Measurements from ENCODE around the gene MYL7. TPM values are rescaled to one million over a fixed set of nuclear protein-coding genes. Genes with fewer than 3 reads are reported as not detected.

Gene MYL7
- polyA plus RNA-seq, 2 of the 4 experiments (the other 2 are of a cell fraction) = not detected

DNA sequence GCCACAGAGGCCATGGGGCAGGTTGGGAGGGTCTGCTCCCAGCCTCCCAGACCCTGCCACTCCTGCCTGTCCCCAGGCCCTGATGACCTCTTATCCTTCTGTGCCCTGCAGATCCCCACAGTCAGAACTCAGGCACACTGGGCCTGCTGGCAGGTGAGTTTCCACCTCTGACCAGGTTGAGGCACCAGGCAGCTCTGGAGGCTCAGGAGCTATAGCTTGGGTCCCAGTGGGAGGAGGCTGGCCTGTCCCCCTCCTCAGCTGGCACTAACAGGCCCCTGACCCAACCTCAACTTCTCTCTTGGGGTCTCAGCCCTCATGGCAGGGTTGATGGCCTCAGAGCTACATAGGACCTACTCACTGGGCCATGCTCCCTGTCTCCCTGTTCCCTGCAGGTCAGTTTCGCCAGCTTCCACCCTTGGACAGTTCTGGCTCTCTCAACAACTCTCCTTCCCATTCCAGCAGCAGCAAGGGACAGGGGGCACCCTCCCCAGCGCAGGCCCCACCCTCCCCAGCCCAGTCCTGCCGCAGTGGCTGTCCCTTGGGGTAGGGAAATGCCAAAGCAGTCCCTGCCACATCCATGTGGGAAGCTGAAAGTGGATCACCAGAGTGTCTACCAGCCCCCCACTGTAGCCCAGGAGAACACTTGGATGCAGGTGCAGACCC is 39.7 kb downstream of the MYL7 start:
- DNase-seq (ENCODE audit: low read depth in 1 of 2, low spot score in 1 of 2) (no peak), FAIRE-seq (no peak), ATAC-seq (peak in 1 of 2 experiments; percentile 20; a peak in 1 of 6 replicates)
- Histone ChIP-seq H3K27ac (no peak overlapping the region), H3K4me1 (peaks cover 12% of the 10 kb centered on the region; the same call in 1 of the 3 replicates), H3K4me2 (no peak overlapping the region), H3K9me3 (no peaks in the 10 kb centered on the region), H3K4me3 (no peak overlapping the region)
- WGBS (ENCODE audit: missing lambda C conversion rate) = 44% methylated on average over 2 of the region's 3 CpGs
- no peak for TF ChIP-seq KDM1A (IDR thresholded peaks at IDR 0.05; ENCODE audit: low read depth)
- TF ChIP-seq, protein P1, sequence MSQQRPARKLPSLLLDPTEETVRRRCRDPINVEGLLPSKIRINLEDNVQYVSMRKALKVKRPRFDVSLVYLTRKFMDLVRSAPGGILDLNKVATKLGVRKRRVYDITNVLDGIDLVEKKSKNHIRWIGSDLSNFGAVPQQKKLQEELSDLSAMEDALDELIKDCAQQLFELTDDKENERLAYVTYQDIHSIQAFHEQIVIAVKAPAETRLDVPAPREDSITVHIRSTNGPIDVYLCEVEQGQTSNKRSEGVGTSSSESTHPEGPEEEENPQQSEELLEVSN (IDR thresholded peaks at IDR 0.05; ENCODE audit: borderline replicate concordance, low read depth) = no peak
- no peak for TF ChIP-seq KDM5A (IDR thresholded peaks at IDR 0.05)
- no peak for TF ChIP-seq ZFP36 (IDR thresholded peaks at IDR 0.05; ENCODE audit: borderline replicate concordance, partially characterized antibody)
- no peak for TF ChIP-seq HOXB5 (CRISPR knock-in tag; IDR thresholded peaks at IDR 0.05)
- TF ChIP-seq TFCP2L1 (CRISPR knock-in tag; IDR thresholded peaks at IDR 0.05) = no peak
- TF ChIP-seq SMC3 (IDR thresholded peaks at IDR 0.05) = no peak
- TF ChIP-seq CHD4 (IDR thresholded peaks at IDR 0.05; ENCODE audit: borderline replicate concordance) = no peak
- no peak for TF ChIP-seq SREBF2 (IDR thresholded peaks at IDR 0.05)
- no peak for TF ChIP-seq RFX5 (IDR thresholded peaks at IDR 0.05)
- TF ChIP-seq, protein P2, sequence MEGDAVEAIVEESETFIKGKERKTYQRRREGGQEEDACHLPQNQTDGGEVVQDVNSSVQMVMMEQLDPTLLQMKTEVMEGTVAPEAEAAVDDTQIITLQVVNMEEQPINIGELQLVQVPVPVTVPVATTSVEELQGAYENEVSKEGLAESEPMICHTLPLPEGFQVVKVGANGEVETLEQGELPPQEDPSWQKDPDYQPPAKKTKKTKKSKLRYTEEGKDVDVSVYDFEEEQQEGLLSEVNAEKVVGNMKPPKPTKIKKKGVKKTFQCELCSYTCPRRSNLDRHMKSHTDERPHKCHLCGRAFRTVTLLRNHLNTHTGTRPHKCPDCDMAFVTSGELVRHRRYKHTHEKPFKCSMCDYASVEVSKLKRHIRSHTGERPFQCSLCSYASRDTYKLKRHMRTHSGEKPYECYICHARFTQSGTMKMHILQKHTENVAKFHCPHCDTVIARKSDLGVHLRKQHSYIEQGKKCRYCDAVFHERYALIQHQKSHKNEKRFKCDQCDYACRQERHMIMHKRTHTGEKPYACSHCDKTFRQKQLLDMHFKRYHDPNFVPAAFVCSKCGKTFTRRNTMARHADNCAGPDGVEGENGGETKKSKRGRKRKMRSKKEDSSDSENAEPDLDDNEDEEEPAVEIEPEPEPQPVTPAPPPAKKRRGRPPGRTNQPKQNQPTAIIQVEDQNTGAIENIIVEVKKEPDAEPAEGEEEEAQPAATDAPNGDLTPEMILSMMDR (IDR thresholded peaks at IDR 0.05) = no peak
- no peak for TF ChIP-seq NR3C1 (IDR thresholded peaks at IDR 0.05)
- TF ChIP-seq, protein P3, sequence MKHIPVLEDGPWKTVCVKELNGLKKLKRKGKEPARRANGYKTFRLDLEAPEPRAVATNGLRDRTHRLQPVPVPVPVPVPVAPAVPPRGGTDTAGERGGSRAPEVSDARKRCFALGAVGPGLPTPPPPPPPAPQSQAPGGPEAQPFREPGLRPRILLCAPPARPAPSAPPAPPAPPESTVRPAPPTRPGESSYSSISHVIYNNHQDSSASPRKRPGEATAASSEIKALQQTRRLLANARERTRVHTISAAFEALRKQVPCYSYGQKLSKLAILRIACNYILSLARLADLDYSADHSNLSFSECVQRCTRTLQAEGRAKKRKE (CRISPR knock-in tag; IDR thresholded peaks at IDR 0.05; ENCODE audit: low read depth) = no peak
- CTCF ChIA-PET = interaction anchor here (1.3 to 2.2 kb wide), 3 partner anchors 16 to 95 kb away, joined by 3 to 5 read pairs (median 3); no protein-coding TSS in a partner anchor
- POLR2A ChIA-PET = interaction anchor here (0.6 kb wide), 1 partner anchor 9 kb away, joined by 3 read pairs; no protein-coding TSS in a partner anchor

DNA sequence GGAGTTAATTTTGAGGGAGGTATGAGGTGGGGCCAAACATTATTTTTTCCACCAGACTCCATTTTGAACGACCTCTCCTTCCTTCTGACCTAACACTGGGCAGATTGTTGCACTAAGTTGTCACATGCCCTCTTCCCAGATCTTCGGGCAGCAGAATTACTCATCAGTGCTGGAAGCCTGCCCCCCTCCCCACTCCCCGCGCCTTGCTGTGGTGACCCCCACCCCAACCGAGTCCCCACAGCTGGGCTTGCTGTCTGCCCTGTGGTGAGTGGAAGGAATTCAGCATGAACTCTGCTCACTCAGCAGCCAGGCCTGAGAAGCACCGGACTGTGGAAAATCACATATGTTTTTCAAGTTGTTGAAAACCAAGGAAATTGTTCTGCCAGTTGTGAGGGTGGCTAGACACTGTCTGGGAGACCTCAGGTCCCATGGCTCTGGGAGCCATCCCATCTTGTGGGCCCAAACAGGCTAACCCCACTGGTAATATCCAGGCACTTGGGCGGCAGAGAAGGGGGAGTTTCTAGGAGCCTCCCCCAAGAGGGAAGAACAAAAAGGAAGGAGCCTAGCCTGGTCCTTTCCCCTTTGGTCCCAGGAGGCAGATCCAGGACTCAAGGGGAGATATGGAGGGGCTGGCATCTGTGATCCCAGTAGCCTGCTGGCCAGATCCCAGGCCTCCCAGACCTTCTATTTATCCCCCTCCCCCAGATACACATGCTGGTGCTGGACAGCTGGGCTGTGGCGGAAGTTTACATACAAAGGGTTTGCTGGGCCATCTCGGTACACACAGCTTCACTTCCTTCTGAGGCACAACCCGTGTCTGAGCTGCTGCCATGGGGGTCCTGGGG is 40.5 kb downstream of the MYL7 start:
- DNase-seq (ENCODE audit: low read depth in 1 of 2, low spot score in 1 of 2) = no peak
- ChIA-PET POLR2A (no interaction called here), CTCF (interaction anchor here (1.3 to 2.2 kb wide), 2 partner anchors 15 to 31 kb away, joined by 3 to 5 read pairs; no protein-coding TSS in a partner anchor)
- no peak for FAIRE-seq
- Histone ChIP-seq H3K4me3 (no peak overlapping the region), H3K4me1 (peaks cover 12% of the 10 kb centered on the region; the same call in 1 of the 3 replicates), H3K4me2 (0 out of 3 replicates have a peak overlapping the region, but pooled peaks have one; percentile 3), H3K27ac (0 out of 6 replicates have a peak overlapping the region, but pooled peaks of 1 of the 2 experiments have one; percentile 37), H3K9me3 (no peaks in the 10 kb centered on the region)
- WGBS (ENCODE audit: missing lambda C conversion rate) = 73% methylated on average over 7 of the region's 10 CpGs
- ATAC-seq = peak in 1 of 2 experiments; percentile 10; a peak in 1 of 6 replicates
- TF ChIP-seq NR3C1 (IDR thresholded peaks at IDR 0.05) (no peak), EHF (CRISPR knock-in tag; IDR thresholded peaks at IDR 0.05) (no peak), BHLHE40 (IDR thresholded peaks at IDR 0.05; ENCODE audit: low read depth, low read length) (no peak), ZSCAN20 (CRISPR knock-in tag; IDR thresholded peaks at IDR 0.05) (no peak), HOXB5 (CRISPR knock-in tag; IDR thresholded peaks at IDR 0.05) (no peak), TP53 (CRISPR knock-in tag; IDR thresholded peaks at IDR 0.05) (no peak), GATA3 (IDR thresholded peaks at IDR 0.05; ENCODE audit: borderline replicate concordance) (no peak), RCOR1 (IDR thresholded peaks at IDR 0.05; ENCODE audit: low read depth, low read length) (no peak)
- TF ChIP-seq, protein P4, sequence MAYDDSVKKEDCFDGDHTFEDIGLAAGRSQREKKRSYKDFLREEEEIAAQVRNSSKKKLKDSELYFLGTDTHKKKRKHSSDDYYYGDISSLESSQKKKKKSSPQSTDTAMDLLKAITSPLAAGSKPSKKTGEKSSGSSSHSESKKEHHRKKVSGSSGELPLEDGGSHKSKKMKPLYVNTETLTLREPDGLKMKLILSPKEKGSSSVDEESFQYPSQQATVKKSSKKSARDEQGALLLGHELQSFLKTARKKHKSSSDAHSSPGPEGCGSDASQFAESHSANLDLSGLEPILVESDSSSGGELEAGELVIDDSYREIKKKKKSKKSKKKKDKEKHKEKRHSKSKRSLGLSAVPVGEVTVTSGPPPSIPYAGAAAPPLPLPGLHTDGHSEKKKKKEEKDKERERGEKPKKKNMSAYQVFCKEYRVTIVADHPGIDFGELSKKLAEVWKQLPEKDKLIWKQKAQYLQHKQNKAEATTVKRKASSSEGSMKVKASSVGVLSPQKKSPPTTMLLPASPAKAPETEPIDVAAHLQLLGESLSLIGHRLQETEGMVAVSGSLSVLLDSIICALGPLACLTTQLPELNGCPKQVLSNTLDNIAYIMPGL (CRISPR knock-in tag; IDR thresholded peaks at IDR 0.05; ENCODE audit: borderline replicate concordance) = no peak
